GM21390 (cell line): ENCODE data around the gene COL25A1.
"Not testable (repeated sequence)": the region's sequence is repeated elsewhere in the genome, so short reads cannot be mapped to it uniquely, and the experiment has no call there.

ENCODE experiments used
- ATAC-seq: cut with Tn5 transposase; IDR thresholded peaks from one replicate; pipeline ENCODE4 v1.9.1; 2021; ENCODE audit not compliant: unreplicated experiment

The COL25A1 gene

GRCh38 chr4:109021630-109022029 is 280.8 kb downstream of the COL25A1 start:
- not testable (repeated sequence) for ATAC-seq

- ATAC-seq = no peak
These were observed 281.6 kb downstream of the COL25A1 start for GRCh38 chr4:109020861-109021260.

GRCh38 chr4:109016200-109016599 is 286.3 kb downstream of the COL25A1 start:
- no peak for ATAC-seq

GRCh38 chr4:109015413-109015810 is 287.0 kb downstream of the COL25A1 start:
- ATAC-seq = no peak

- ATAC-seq = no peak
These were observed 287.7 kb downstream of the COL25A1 start for GRCh38 chr4:109014593-109015412.

- no peak for ATAC-seq
These were observed 290.1 kb downstream of the COL25A1 start for GRCh38 chr4:109012286-109012880.

- ATAC-seq = no peak
These were observed 291.0 kb downstream of the COL25A1 start for GRCh38 chr4:109011241-109012026.

GRCh38 chr4:109010521-109010920 is 291.9 kb downstream of the COL25A1 start:
- ATAC-seq = no peak

GRCh38 chr4:109009909-109010308 is 292.5 kb downstream of the COL25A1 start:
- ATAC-seq = no peak

GRCh38 chr4:109007976-109008375 is 294.5 kb downstream of the COL25A1 start:
- ATAC-seq = no peak

GRCh38 chr4:109005523-109005922 is 296.9 kb downstream of the COL25A1 start:
- no peak for ATAC-seq

- ATAC-seq = no peak
These were observed 298.0 kb downstream of the COL25A1 start for GRCh38 chr4:109004418-109004817.

- no peak for ATAC-seq
These were observed 298.5 kb downstream of the COL25A1 start for GRCh38 chr4:109003964-109004363.

GRCh38 chr4:108991551-108992328 is 310.7 kb downstream of the COL25A1 start:
- no peak for ATAC-seq

- ATAC-seq = no peak
These were observed 313.8 kb downstream of the COL25A1 start for GRCh38 chr4:108988464-108989195.

- ATAC-seq = not testable (repeated sequence)
These were observed 318.0 kb downstream of the COL25A1 start for GRCh38 chr4:108984495-108984894.

GRCh38 chr4:108982402-108983185 is 319.9 kb downstream of the COL25A1 start:
- no peak for ATAC-seq

GRCh38 chr4:108980455-108981239 is 321.8 kb downstream of the COL25A1 start:
- no peak for ATAC-seq

- ATAC-seq = no peak
These were observed 322.7 kb downstream of the COL25A1 start for GRCh38 chr4:108979759-108980158.
